GM06990 (cell line): ENCODE results near the gene ADAM10.

Experiments used
- DNase-seq: peaks from one replicate; pipeline ENCODE4 v3.0.0-alpha.2; 2011; ENCODE audit not compliant: insufficient read length; ENCODE audit errors: extremely low read depth
- H3K27me3 ChIP-seq: replicated peaks from 2 replicates; pipeline ENCODE4 v1.6.0; 2011; ENCODE audit warnings: low read length; ENCODE audit not compliant: control insufficient read depth, insufficient read depth
- H3K36me3 ChIP-seq: 2 replicates; pipeline ENCODE4 v1.5.1; 2011; ENCODE audit warnings: low read length; ENCODE audit not compliant: control insufficient read depth, insufficient read depth
- H3K4me3 ChIP-seq: replicated peaks from 2 replicates; pipeline ENCODE4 v1.5.1; 2011; ENCODE audit warnings: low read depth, mild to moderate bottlenecking, control low read depth, low read length
- CTCF ChIP-seq: IDR thresholded peaks from 2 replicates; pipeline ENCODE4 v1.5.1; 2011; ENCODE audit warnings: low read length, control low read depth, mild to moderate bottlenecking, inconsistent platforms; ENCODE audit not compliant: insufficient read depth, poor library complexity, severe bottlenecking

ADAM10 gene

GRCh38 chr15:58544756-58545155, 204.8 kb downstream of the ADAM10 start:
- no peak overlapping the region for H3K4me3 ChIP-seq
- TF ChIP-seq CTCF = no peak
- H3K27me3 ChIP-seq = no peaks in the 10 kb centered on the region
- DNase-seq = no peak
- no peaks in the 10 kb centered on the region for H3K36me3 ChIP-seq

GRCh38 chr15:58543664-58544335, 205.7 kb downstream of the ADAM10 start:
- no peak for DNase-seq
- TF ChIP-seq CTCF = no peak
- Histone ChIP-seq H3K4me3 (no peak overlapping the region), H3K36me3 (no peaks in the 10 kb centered on the region), H3K27me3 (no peaks in the 10 kb centered on the region)

- no peak for DNase-seq
- TF ChIP-seq CTCF = no peak
- Histone ChIP-seq H3K36me3 (no peaks in the 10 kb centered on the region), H3K4me3 (no peak overlapping the region), H3K27me3 (no peaks in the 10 kb centered on the region)
These were observed 208.0 kb downstream of the ADAM10 start for GRCh38 chr15:58541410-58542087.

- Histone ChIP-seq H3K4me3 (no peak overlapping the region), H3K36me3 (no peaks in the 10 kb centered on the region), H3K27me3 (no peaks in the 10 kb centered on the region)
- no peak for DNase-seq
- no peak for TF ChIP-seq CTCF
These were observed 210.0 kb downstream of the ADAM10 start for GRCh38 chr15:58539548-58539947.

- no peak for DNase-seq
- Histone ChIP-seq H3K4me3 (no peak overlapping the region), H3K27me3 (no peaks in the 10 kb centered on the region), H3K36me3 (no peaks in the 10 kb centered on the region)
- TF ChIP-seq CTCF = no peak
These were observed 210.6 kb downstream of the ADAM10 start for GRCh38 chr15:58538901-58539300.
